OCI-LY3 (cell line): ENCODE results near the gene SPDYC.
A peak's percentile ranks its signal among the peaks of the same experiment; 100 is the strongest.

Experiments
- H2AFZ ChIP-seq: fragments of 200-600, 300-600 bp; shearing (Covaris generic); 2 replicates; pipeline ENCODE4 v1.6.0; 2014; ENCODE audit warnings: antibody characterized with exemption, low read depth, low read length
- H3K27ac ChIP-seq: fragments of 200-600, 300-600 bp; sonication (generic); 2 replicates; pipeline ENCODE4 v1.5.1; 2014; ENCODE audit warnings: mild to moderate bottlenecking, low read length, moderate library complexity, mixed read lengths
- H3K27me3 ChIP-seq: fragments of 200-600, 300-600 bp; sonication (generic); 2 replicates; pipeline ENCODE4 v1.6.1; 2014; ENCODE audit warnings: low read depth, low read length, mixed read lengths
- H3K36me3 ChIP-seq: fragments of 200-600, 300-600 bp; sonication (generic); replicated peaks from 2 replicates; pipeline ENCODE3; 2014; ENCODE audit warnings: low read depth, low read length, mixed read lengths
- H3K4me1 ChIP-seq: fragments of 300-600, 200-600 bp; sonication (generic); 2 replicates; pipeline ENCODE4 v1.6.1; 2014; ENCODE audit warnings: low read length, mixed read lengths
- H3K4me2 ChIP-seq: fragments of 200-600, 300-600 bp; sonication (generic); 2 replicates; pipeline ENCODE4 v1.6.1; 2014; ENCODE audit warnings: low read length, mixed read lengths
- H3K4me3 ChIP-seq: fragments of 300-600, 200-600 bp; sonication (generic); 2 replicates; pipeline ENCODE4 v1.5.1; 2014; ENCODE audit warnings: antibody characterized with exemption, mild to moderate bottlenecking, low read length, moderate library complexity
- H3K79me2 ChIP-seq: fragments of 300-600, 200-600 bp; shearing (Covaris generic); 2 replicates; pipeline ENCODE4 v1.6.1; 2014; ENCODE audit warnings: mild to moderate bottlenecking, low read length, mixed read lengths
- H3K9ac ChIP-seq: fragments of 300-600, 200-600 bp; shearing (Covaris generic); 2 replicates; pipeline ENCODE4 v1.6.0; 2014; ENCODE audit warnings: mild to moderate bottlenecking, low read length, moderate library complexity
- H3K9me3 ChIP-seq: fragments of 200-600, 300-600 bp; shearing (Covaris generic); 2 replicates; pipeline ENCODE4 v1.6.1; 2014; ENCODE audit warnings: low read length, mixed read lengths; ENCODE audit not compliant: insufficient read depth
- H4K20me1 ChIP-seq: fragments of 200-600, 300-600 bp; sonication (generic); 2 replicates; pipeline ENCODE4 v1.6.1; 2016; ENCODE audit warnings: low read length, mixed read lengths; ENCODE audit not compliant: insufficient read depth
- EZH2phosphoT487 ChIP-seq: fragments of 200-600 bp; shearing (Covaris generic); IDR thresholded peaks from 2 replicates; pipeline ENCODE4 v1.6.1; 2018; ENCODE audit warnings: antibody characterized with exemption, mixed run types, low read depth
- TF ChIP-seq, protein P1 (sequence below): fragments of 200-600, 300-600 bp; sonication (generic); IDR thresholded peaks from 2 replicates; pipeline ENCODE4 v1.5.1; 2014; ENCODE audit warnings: antibody characterized with exemption, low read length, low read depth

The SPDYC gene

GRCh38 chr11:65214212-65214845 is 44.3 kb downstream of the SPDYC start:
- no peak overlapping the region for H2AFZ ChIP-seq
- no peak overlapping the region for H3K4me2 ChIP-seq
- no peak overlapping the region for H3K27ac ChIP-seq
- H3K4me1 ChIP-seq = no peaks in the 10 kb centered on the region
- no peaks in the 10 kb centered on the region for H3K79me2 ChIP-seq
- no peaks in the 10 kb centered on the region for H3K27me3 ChIP-seq
- no peak overlapping the region for H3K9ac ChIP-seq
- no peaks in the 10 kb centered on the region for H3K9me3 ChIP-seq
- H3K36me3 ChIP-seq = peaks cover 12% of the 10 kb centered on the region
- TF ChIP-seq, protein P1, sequence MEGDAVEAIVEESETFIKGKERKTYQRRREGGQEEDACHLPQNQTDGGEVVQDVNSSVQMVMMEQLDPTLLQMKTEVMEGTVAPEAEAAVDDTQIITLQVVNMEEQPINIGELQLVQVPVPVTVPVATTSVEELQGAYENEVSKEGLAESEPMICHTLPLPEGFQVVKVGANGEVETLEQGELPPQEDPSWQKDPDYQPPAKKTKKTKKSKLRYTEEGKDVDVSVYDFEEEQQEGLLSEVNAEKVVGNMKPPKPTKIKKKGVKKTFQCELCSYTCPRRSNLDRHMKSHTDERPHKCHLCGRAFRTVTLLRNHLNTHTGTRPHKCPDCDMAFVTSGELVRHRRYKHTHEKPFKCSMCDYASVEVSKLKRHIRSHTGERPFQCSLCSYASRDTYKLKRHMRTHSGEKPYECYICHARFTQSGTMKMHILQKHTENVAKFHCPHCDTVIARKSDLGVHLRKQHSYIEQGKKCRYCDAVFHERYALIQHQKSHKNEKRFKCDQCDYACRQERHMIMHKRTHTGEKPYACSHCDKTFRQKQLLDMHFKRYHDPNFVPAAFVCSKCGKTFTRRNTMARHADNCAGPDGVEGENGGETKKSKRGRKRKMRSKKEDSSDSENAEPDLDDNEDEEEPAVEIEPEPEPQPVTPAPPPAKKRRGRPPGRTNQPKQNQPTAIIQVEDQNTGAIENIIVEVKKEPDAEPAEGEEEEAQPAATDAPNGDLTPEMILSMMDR = no peak
- no peak for TF ChIP-seq EZH2phosphoT487
- H3K4me3 ChIP-seq = no peak overlapping the region
- H4K20me1 ChIP-seq = no peaks in the 10 kb centered on the region

- Histone ChIP-seq H3K27me3 (no peaks in the 10 kb centered on the region), H3K4me2 (no peak overlapping the region), H2AFZ (no peak overlapping the region), H3K79me2 (no peaks in the 10 kb centered on the region), H3K36me3 (peaks cover 11% of the 10 kb centered on the region), H3K4me1 (no peaks in the 10 kb centered on the region), H3K4me3 (no peak overlapping the region), H3K9ac (no peak overlapping the region), H3K27ac (no peak overlapping the region), H4K20me1 (no peaks in the 10 kb centered on the region), H3K9me3 (no peaks in the 10 kb centered on the region)
- no peak for TF ChIP-seq EZH2phosphoT487
- TF ChIP-seq, protein P1 = no peak
These were observed 45.5 kb downstream of the SPDYC start for GRCh38 chr11:65215441-65216076.

- H3K9ac ChIP-seq = no peak overlapping the region
- H2AFZ ChIP-seq = no peak overlapping the region
- TF ChIP-seq EZH2phosphoT487 = no peak
- TF ChIP-seq, protein P1 = no peak
- H3K4me2 ChIP-seq = no peak overlapping the region
- no peaks in the 10 kb centered on the region for H4K20me1 ChIP-seq
- H3K9me3 ChIP-seq = no peaks in the 10 kb centered on the region
- no peak overlapping the region for H3K4me3 ChIP-seq
- H3K4me1 ChIP-seq = no peaks in the 10 kb centered on the region
- no peaks in the 10 kb centered on the region for H3K36me3 ChIP-seq
- no peaks in the 10 kb centered on the region for H3K27me3 ChIP-seq
- H3K27ac ChIP-seq = no peak overlapping the region
- no peaks in the 10 kb centered on the region for H3K79me2 ChIP-seq
These were observed 46.8 kb downstream of the SPDYC start for GRCh38 chr11:65216830-65217229.

- H3K79me2 ChIP-seq = no peaks in the 10 kb centered on the region
- no peak overlapping the region for H3K4me2 ChIP-seq
These were observed 47.7 kb downstream of the SPDYC start for GRCh38 chr11:65217441-65218423.

More at GRCh38 chr11:65217441-65218423, 47.7 kb downstream of the SPDYC start:
- Histone ChIP-seq H3K36me3 (no peaks in the 10 kb centered on the region), H3K9me3 (no peaks in the 10 kb centered on the region), H2AFZ (no peak overlapping the region), H3K9ac (no peak overlapping the region), H4K20me1 (no peaks in the 10 kb centered on the region), H3K27me3 (no peaks in the 10 kb centered on the region), H3K4me1 (no peaks in the 10 kb centered on the region), H3K4me3 (no peak overlapping the region), H3K27ac (no peak overlapping the region)
- no peak for TF ChIP-seq EZH2phosphoT487
- TF ChIP-seq, protein P1 = peak; percentile 15; the same call in 1 of the 2 replicates
